ACC112 (cell line): ENCODE measurements around the gene TUFT1.
A peak's percentile ranks its signal among the peaks of the same experiment; 100 is the strongest.

Experiments used
- H2AFZ ChIP-seq: fragments of 200-600 bp; sonication (generic); one replicate; pipeline ENCODE4 v1.6.0; 2017; ENCODE audit warnings: antibody characterized with exemption, low read length; ENCODE audit not compliant: unreplicated experiment
- H3K27ac ChIP-seq: fragments of 200-600 bp; sonication (generic); 2 replicates; pipeline ENCODE4 v1.5.1; 2014; ENCODE audit warnings: low read depth, mild to moderate bottlenecking, antibody characterized with exemption, low read length, moderate library complexity
- H3K27me3 ChIP-seq: fragments of 200-600 bp; sonication (generic); 2 replicates; pipeline ENCODE4 v1.6.1; 2014; ENCODE audit warnings: mild to moderate bottlenecking, antibody characterized with exemption, low read length, moderate library complexity, mixed read lengths; ENCODE audit not compliant: insufficient read depth
- H3K36me3 ChIP-seq: fragments of 200-600 bp; sonication (generic); 2 replicates; pipeline ENCODE4 v1.6.1; 2016; ENCODE audit warnings: mild to moderate bottlenecking, antibody characterized with exemption, low read length, moderate library complexity, mixed read lengths; ENCODE audit not compliant: insufficient read depth
- H3K4me1 ChIP-seq: fragments of 200-600 bp; sonication (generic); one replicate; pipeline ENCODE4 v1.6.1; 2016; ENCODE audit warnings: low read length, mixed read lengths; ENCODE audit not compliant: insufficient read depth, unreplicated experiment, control insufficient read depth
- H3K4me3 ChIP-seq: fragments of 200-600 bp; sonication (generic); 2 replicates; pipeline ENCODE4 v1.5.1; 2014; ENCODE audit warnings: mild to moderate bottlenecking, low read depth, low read length
- H3K79me2 ChIP-seq: fragments of 200-600 bp; sonication (generic); one replicate; pipeline ENCODE4 v1.6.0; 2016; ENCODE audit warnings: low read length; ENCODE audit not compliant: control insufficient read depth, unreplicated experiment, insufficient read depth

Gene TUFT1

DNA sequence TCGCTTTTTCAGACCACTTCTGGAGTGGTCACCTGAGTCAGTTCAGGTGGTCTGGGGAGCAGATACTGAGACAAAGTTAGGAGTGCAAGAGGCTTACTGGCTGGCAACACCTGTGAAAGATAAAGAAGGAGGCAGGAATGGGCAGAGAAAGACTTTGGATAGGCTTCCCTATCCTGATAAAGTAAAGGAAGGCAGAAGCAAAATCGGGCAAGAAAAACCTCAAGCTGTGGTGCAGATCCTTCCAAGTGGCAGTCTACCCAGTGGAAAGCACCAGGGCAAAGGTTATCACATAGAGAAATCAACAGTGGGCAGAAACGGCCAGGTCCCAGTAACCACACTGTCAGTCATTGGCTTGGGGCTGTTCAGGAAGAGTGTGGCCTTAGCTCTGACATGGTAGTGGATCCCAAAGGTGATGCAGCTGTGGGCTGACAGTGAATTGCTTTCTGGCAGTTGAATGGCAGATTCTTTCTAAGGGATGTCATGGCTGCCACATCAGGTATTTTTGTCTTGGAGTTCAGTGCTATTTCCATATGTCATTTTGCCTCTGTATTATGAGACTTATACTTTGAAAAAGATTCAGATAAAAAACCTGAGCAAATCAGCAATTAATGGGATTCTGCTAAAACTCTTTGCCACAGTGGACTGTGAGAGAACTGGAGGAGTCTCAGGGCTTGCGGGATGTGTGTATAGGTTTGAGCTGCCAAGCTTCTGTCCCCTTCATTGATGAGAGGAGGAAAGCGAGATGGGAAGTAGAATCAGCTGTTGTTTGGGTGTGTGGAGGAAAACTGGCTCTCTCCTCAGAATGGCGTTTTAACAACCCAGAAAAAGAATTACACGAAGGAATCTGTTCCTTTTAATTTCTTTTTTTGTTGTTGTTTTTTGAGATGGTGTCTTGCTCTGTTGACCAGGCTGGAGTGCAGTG, 37.0 kb upstream of the TUFT1 start:
- no peaks in the 10 kb centered on the region for H3K79me2 ChIP-seq
- no peak overlapping the region for H2AFZ ChIP-seq
- no peak overlapping the region for H3K4me3 ChIP-seq
- no peak overlapping the region for H3K27ac ChIP-seq
- no peaks in the 10 kb centered on the region for H3K36me3 ChIP-seq
- H3K27me3 ChIP-seq = no peaks in the 10 kb centered on the region
- H3K4me1 ChIP-seq = peaks cover 6% of the 10 kb centered on the region

DNA sequence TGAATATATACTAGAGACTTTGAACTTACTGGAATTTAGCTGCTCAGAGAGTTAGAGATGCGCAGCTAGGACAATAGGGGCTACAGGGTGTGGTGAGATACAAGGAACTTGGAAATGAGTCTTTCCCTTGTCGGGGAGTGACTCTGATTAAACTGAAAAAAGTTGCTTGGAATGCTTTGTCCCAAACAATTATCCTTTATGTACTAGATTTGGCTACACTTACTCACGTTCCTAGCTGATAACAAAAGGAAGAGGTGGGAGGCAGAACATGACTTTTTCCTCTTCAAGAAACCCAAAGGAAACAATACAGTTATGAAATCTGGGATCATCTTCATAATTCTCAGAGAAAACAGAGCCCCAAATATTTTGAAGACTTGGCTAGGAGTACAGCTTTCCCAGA, 35.9 kb upstream of the TUFT1 start:
- Histone ChIP-seq H3K27me3 (no peaks in the 10 kb centered on the region), H3K4me3 (no peak overlapping the region), H3K27ac (no peak overlapping the region), H3K4me1 (peaks cover 6% of the 10 kb centered on the region), H3K36me3 (no peaks in the 10 kb centered on the region), H2AFZ (no peak overlapping the region), H3K79me2 (no peaks in the 10 kb centered on the region)

DNA sequence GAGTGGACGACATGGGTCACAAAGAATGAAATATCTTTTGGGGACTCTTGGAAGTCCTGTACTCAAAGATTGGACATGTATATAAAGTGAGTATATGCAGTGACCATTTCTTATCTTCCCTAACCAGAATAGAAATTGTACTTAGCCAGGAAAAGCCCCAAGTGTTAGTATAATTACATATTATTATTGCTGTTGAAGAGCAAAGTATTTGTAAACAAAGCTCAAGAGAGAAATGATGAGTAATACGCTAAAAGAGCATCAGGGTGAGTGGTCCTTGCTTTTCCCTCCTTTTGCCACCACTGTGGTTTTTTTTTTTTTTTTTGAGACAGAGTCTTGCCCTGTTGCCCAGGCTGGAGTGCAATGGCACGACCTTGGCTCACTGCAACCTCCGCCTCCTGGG, 35.4 kb upstream of the TUFT1 start:
- Histone ChIP-seq H3K4me3 (no peak overlapping the region), H3K4me1 (peaks cover 6% of the 10 kb centered on the region), H2AFZ (no peak overlapping the region), H3K36me3 (no peaks in the 10 kb centered on the region), H3K79me2 (no peaks in the 10 kb centered on the region), H3K27ac (no peak overlapping the region), H3K27me3 (no peaks in the 10 kb centered on the region)

DNA sequence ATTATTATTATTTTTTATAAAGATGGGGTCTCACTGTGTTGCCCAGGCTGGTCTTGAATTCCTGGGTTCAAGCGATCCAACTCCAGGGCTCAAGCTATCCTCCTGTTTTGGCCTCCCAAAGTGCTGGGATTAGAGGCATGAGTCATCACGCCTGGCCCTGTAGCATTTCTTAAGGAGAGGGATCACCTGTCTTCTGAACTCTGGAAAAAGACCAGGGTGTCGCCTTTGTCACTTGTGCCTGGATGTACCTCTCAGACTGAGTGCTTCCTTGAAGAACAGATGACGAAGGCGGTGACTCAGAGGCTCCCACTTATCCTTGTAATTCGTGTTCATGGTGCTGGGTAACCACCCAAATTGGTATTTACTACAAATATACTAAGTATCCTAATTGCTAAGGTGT, 31.3 kb upstream of the TUFT1 start:
- no peaks in the 10 kb centered on the region for H3K36me3 ChIP-seq
- H3K27ac ChIP-seq = no peak overlapping the region
- no peak overlapping the region for H2AFZ ChIP-seq
- H3K79me2 ChIP-seq = no peaks in the 10 kb centered on the region
- peaks cover 16% of the 10 kb centered on the region for H3K4me1 ChIP-seq
- H3K27me3 ChIP-seq = peaks cover 26% of the 10 kb centered on the region
- no peak overlapping the region for H3K4me3 ChIP-seq

DNA sequence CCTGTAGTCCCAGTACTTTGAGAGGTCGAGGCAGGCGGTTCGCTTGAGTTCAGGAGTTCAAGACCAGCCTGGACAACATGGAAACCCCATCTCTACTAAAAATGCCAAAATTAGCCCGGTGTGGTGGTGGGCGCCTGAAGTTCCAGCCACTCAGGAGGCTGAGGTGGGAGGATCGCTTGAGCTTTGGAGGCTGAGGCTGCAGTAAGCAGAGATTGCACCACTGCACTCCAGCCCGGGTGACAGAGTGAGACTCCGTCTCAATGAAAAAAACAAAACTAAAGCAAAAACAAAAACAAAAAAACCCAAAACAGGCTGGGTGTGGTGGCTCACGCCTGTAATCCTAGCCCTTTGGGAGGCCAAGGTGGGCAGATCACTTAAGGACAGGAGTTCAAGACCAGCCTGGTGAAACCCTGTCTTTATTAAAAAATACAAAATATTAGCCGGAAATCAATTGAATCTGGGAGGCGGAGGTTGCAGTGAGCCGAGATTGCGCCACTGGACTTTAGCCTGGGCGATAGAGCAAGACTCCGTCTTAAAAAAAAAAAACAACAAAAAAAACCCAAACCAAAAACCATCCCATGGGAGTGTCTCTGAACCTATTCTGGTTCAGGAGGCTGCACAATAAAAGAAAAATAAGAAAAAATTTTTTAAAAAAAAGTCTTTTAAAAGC, 30.6 kb upstream of the TUFT1 start:
- Histone ChIP-seq H3K27ac (no peak overlapping the region), H3K79me2 (no peaks in the 10 kb centered on the region), H3K4me3 (no peak overlapping the region)

DNA sequence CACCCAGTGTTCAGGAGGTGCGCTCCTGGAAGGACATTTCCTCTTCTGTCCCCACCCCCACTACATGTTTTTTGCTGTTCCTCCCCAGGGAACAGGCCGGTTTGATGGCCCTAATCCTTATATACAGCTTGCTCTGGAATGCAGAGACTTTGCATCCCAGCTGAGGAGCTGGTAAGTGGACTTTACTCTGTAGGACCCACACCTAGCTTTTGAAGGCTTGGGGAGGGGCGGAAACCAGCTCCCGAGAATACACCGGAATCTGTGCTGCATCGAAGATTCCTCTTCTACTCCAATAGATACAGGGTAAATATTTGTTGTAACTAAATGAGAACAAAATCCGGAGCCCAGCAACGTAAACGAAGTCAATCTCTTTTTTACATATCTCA, 30.1 kb upstream of the TUFT1 start:
- Histone ChIP-seq H2AFZ (peak overlapping the region; percentile 13), H3K27ac (no peak overlapping the region), H3K36me3 (no peaks in the 10 kb centered on the region), H3K79me2 (no peaks in the 10 kb centered on the region), H3K27me3 (peaks cover 26% of the 10 kb centered on the region), H3K4me1 (peaks cover 10% of the 10 kb centered on the region), H3K4me3 (no peak overlapping the region)

More for the DNA sequence above, 30.6 kb upstream of the TUFT1 start:
- peaks cover 26% of the 10 kb centered on the region for H3K27me3 ChIP-seq
- no peaks in the 10 kb centered on the region for H3K36me3 ChIP-seq
- peaks cover 13% of the 10 kb centered on the region for H3K4me1 ChIP-seq
- H2AFZ ChIP-seq = no peak overlapping the region

DNA sequence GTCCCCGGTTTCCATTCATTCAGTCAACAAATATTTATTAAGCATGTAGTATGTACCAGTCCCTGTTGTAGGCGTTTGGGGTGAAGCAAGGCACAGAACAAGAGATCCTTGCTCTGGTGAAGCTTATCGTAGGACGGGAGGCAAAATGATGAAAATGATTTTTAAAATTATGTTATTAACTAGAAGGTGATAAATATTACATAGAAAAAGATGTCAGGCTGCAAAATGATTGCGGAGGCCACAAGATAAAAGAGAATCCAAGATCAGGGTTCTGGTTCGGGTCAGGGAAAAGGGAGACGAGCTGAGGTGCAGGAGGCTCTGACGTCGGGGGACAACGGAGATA, 29.5 kb upstream of the TUFT1 start:
- Histone ChIP-seq H3K27ac (no peak overlapping the region), H3K27me3 (peaks cover 26% of the 10 kb centered on the region), H3K79me2 (no peaks in the 10 kb centered on the region), H3K4me1 (peaks cover 10% of the 10 kb centered on the region), H2AFZ (peak overlapping the region; percentile 21), H3K36me3 (no peaks in the 10 kb centered on the region), H3K4me3 (peak overlapping the region; percentile 81)

DNA sequence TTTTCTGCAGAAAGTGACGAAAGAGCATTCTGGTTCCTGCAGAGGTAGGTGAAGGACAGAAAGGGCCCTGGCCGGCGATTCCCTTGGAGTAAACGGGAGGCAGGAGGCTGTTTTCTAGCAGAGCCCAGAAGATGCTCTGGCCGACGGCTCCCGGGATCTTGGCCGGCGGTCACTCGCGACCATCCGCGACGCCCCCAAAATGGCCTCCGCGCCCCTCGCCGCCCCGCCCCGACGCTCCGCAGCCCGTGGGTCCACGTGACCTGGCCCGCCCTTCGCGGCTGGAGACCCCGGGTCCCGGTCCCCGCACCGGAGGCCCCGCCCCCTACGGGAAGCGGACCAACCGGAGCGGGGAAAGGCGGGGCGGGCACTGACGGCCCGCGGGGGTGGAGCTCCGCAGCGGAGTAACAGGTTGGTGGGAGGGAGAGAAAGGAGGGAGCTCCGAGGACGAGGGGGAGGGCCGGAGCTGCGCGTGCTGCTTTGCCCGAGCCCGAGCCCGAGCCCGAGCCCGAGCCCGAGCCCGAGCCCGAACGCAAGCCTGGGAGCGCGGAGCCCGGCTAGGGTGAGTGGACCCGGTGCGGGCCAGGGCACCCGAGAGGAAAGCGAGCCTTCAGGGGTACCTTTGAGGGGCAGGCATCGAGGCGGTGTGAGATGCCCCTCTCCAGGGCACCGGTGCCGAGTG, 29.0 kb upstream of the TUFT1 start, which contains the start of gene CGN:
TSS of gene CGN (plus strand) at position 431 of the 679 bp plus-strand sequence. CDS start 7,133 bp downstream, outside the sequence.
- Histone ChIP-seq H3K27ac (no peak within 1 kb of the TSS), H3K4me3 (peak within 1 kb of the TSS; percentile 81), H2AFZ (peak within 1 kb of the TSS; percentile 21), H3K79me2 (no peaks in the 10 kb centered on the region), H3K4me1 (peaks cover 10% of the 10 kb centered on the region), H3K36me3 (no peaks in the 10 kb centered on the region), H3K27me3 (peaks cover 26% of the 10 kb centered on the region)

DNA sequence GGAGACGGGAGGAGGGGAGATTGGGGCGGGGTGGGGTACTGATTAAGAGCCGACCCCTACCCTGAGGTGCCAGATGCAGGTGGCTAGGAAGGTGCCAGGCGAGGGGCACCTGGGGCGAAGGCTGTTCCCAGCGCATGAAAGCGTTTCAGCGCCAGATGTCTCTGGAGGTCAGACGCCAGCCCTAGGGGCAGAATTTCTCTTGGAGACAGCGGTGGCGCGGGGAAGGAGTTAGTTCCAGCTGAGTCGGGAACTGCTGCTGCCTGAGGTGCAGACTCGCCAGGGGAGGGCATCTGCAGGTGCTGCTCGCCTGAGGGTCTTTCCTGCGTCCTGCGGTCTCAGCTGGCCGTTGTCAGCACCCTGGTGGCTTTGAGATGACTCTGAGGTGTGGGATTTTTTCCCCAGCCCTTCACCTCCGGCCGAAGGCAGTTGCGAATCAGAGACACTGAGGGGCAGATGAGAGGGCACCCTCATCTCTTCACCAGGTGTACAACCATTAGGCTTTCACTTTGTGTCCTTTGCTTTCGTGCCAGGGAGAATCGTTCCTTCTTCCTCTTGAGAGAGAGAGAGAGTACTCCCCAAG, 28.4 kb upstream of the TUFT1 start:
- H3K27ac ChIP-seq = no peak overlapping the region
- no peaks in the 10 kb centered on the region for H3K36me3 ChIP-seq
- peak overlapping the region; percentile 81 for H3K4me3 ChIP-seq
- H2AFZ ChIP-seq = peak overlapping the region; percentile 21
- peaks cover 10% of the 10 kb centered on the region for H3K4me1 ChIP-seq
- H3K27me3 ChIP-seq = peaks cover 26% of the 10 kb centered on the region
- H3K79me2 ChIP-seq = no peaks in the 10 kb centered on the region

DNA sequence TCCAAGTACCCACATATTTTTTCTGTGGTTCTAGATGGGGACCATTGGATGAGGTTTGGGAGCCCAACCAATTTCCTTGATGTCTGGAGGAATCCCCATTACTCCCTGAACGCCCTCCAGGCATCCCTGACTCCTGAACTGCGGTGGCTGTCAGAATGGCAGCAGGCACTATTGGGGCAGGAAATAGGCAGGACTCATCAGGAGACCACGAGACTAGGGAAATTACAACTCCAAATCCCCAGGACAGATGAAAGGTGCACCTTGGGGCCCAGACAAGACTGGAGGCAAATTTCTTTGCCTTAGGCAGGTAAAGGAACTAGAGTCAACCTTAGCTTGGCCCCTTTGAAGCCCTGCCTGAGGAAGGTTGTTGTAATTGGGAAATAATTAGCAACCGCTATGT, 27.8 kb upstream of the TUFT1 start:
- Histone ChIP-seq H3K4me3 (no peak overlapping the region), H3K27me3 (peaks cover 26% of the 10 kb centered on the region), H3K4me1 (peaks cover 10% of the 10 kb centered on the region), H3K79me2 (no peaks in the 10 kb centered on the region), H3K27ac (no peak overlapping the region), H2AFZ (no peak overlapping the region), H3K36me3 (no peaks in the 10 kb centered on the region)
